GM12865 (cell line): Measurements from ENCODE around the gene LMNA.
A peak's percentile ranks its signal among the peaks of the same experiment; 100 is the strongest.

ENCODE experiments used
- DNase-seq: peaks from one replicate; pipeline ENCODE4 v3.0.0; 2010; ENCODE audit warnings: low read depth
- H3K4me3 ChIP-seq: 2 replicates; pipeline ENCODE4 v1.5.1; 2011; ENCODE audit warnings: mild to moderate bottlenecking, low read depth, low read length, control low read depth
- CTCF ChIP-seq: IDR thresholded peaks from 2 replicates; pipeline ENCODE4 v1.5.1; 2011; ENCODE audit warnings: low read length, control low read depth, low read depth, inconsistent platforms; ENCODE audit not compliant: insufficient read depth; ENCODE audit errors: missing control alignments

The LMNA gene

GRCh38 chr1:156072251-156072650 lies 42.3 kb upstream of the LMNA start:
- H3K4me3 ChIP-seq = no peak overlapping the region
- no peak for DNase-seq

GRCh38 chr1:156073110-156073687 lies 41.3 kb upstream of the LMNA start:
- no peak for DNase-seq
- no peak overlapping the region for H3K4me3 ChIP-seq
- TF ChIP-seq CTCF = no peak

More at GRCh38 chr1:156072251-156072650, 42.3 kb upstream of the LMNA start:
- no peak for TF ChIP-seq CTCF

- H3K4me3 ChIP-seq = no peak overlapping the region
- DNase-seq = no peak
- TF ChIP-seq CTCF = no peak
Observed at GRCh38 chr1:156073740-156074139, 40.8 kb upstream of the LMNA start.

- TF ChIP-seq CTCF = no peak
- no peak for DNase-seq
- no peak overlapping the region for H3K4me3 ChIP-seq
Observed at GRCh38 chr1:156074661-156075060, 39.9 kb upstream of the LMNA start.

GRCh38 chr1:156075162-156075561 lies 39.3 kb upstream of the LMNA start:
- DNase-seq = no peak
- TF ChIP-seq CTCF = no peak

GRCh38 chr1:156075775-156076204 lies 38.7 kb upstream of the LMNA start:
- H3K4me3 ChIP-seq = peak overlapping the region; percentile 74
- no peak for DNase-seq
- no peak for TF ChIP-seq CTCF

More at GRCh38 chr1:156075162-156075561, 39.3 kb upstream of the LMNA start:
- no peak overlapping the region for H3K4me3 ChIP-seq
